Measurements from ENCODE around the gene TUSC2. TPM values are rescaled to one million over a fixed set of nuclear protein-coding genes. Genes with fewer than 3 reads are reported as not detected.

The TUSC2 gene
- total and polyA plus RNA-seq, 9 of the 15 experiments (the other 6 are each of a cell fraction or from before 2014, with no cell fraction given): 2.8 to 67.5 (median 25.8) TPM

DNA sequence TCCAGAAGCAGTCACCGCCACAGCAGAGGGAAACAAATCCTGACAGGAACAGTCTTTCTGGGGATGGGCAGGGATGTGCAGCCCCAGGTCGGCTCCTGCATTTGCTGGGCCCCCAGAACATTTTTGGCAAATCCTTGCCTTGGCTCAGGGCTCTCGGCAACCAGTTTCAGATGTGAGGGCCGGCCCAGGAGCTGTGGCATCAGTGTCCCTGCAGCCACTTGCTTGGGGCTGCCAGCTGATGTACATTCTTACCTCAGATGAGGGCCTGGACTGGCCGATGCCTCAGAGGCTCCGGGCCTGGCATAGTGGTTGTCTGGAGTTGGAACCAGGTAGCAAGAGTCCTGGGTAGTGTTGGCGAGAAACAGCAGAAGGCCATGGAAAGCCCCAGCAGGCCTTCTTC lies 26.8 kb upstream of the TUSC2 start:
- BruUV-seq (replicated peaks): no TSS peak
- peaks cover 6% of the 10 kb centered on the region for H3K9me1 ChIP-seq (ENCODE audit: control insufficient read depth, insufficient read depth, low read length)
- no peak overlapping the region for H3K4me2 ChIP-seq (ENCODE audit: insufficient read depth, low read length)
- peaks cover 59% of the 10 kb centered on the region for H3K79me2 ChIP-seq (ENCODE audit: control insufficient read depth, insufficient read depth, low read length)
- ATAC-seq (no peak), FAIRE-seq (no peak), DNase-seq (ENCODE audit: extremely low read depth in 1 of 4, low spot score in 3 of 4) (no peak)
- TF ChIP-seq IFI16 (CRISPR knock-in tag; IDR thresholded peaks at IDR 0.05) (no peak), RBFOX2 (IDR thresholded peaks at IDR 0.05; ENCODE audit: low read depth, low read length) (peak; percentile 27; the same call in 1 of the 2 replicates)
- ChIA-PET CTCF (ENCODE audit: low intra/inter-chr PET ratio) (no interaction called here), POLR2A (interaction anchor here (0.8 to 1.8 kb wide), 3 partner anchors 11 to 30 kb away, joined by 3 to 5 read pairs (median 3); no protein-coding TSS in a partner anchor)
- in situ Hi-C loops (cut with MboI) (no loop called here), intact Hi-C loops (cut with micrococcal nuclease) (loop anchor here (5.0 kb wide), 1 partner anchor 257 kb away; the partner anchor contains the start of gene CISH)
- peaks cover 31% of the 10 kb centered on the region; the same call in 1 of the 2 replicates for H4K20me1 ChIP-seq (replicated peaks; ENCODE audit: control insufficient read depth, insufficient read depth, low read length)
- no peak overlapping the region for H2AFZ ChIP-seq (ENCODE audit: low read depth, low read length)
- 91% methylated on average over 6 of the region's 7 CpGs for WGBS (ENCODE audit: insufficient coverage, low coverage, missing lambda C conversion rate)
- H3K9ac ChIP-seq (ENCODE audit: insufficient read depth in 1 of 2, low read depth in 2 of 2, low read length in 2 of 2): peak overlapping the region in 1 of 2 experiments; percentile 13; a peak in 1 of 4 replicates
- peaks cover 45% of the 10 kb centered on the region; the same call in 2 of the 3 replicates for H3K36me3 ChIP-seq (ENCODE audit: control insufficient read depth, insufficient read depth, low read length)
- no peaks in the 10 kb centered on the region for H3K27me3 ChIP-seq (ENCODE audit: control insufficient read depth in 2 of 2, insufficient read depth in 2 of 2, low read length in 2 of 2)
- peaks cover 31 to 56% of the 10 kb centered on the region in 2 experiments; a peak in 4 of 5 replicates for H3K4me1 ChIP-seq (replicated peaks in 1 of 2; ENCODE audit: control insufficient read depth in 2 of 2, insufficient read depth in 2 of 2, low read length in 2 of 2)
- H3K4me3 ChIP-seq: no peak overlapping the region
- no peak overlapping the region for H3K27ac ChIP-seq (ENCODE audit: extremely low read depth, low read depth, low read length)
- no peaks in the 10 kb centered on the region for H3K9me3 ChIP-seq (replicated peaks; ENCODE audit: control insufficient read depth, insufficient read depth, low read depth, low read length)

DNA sequence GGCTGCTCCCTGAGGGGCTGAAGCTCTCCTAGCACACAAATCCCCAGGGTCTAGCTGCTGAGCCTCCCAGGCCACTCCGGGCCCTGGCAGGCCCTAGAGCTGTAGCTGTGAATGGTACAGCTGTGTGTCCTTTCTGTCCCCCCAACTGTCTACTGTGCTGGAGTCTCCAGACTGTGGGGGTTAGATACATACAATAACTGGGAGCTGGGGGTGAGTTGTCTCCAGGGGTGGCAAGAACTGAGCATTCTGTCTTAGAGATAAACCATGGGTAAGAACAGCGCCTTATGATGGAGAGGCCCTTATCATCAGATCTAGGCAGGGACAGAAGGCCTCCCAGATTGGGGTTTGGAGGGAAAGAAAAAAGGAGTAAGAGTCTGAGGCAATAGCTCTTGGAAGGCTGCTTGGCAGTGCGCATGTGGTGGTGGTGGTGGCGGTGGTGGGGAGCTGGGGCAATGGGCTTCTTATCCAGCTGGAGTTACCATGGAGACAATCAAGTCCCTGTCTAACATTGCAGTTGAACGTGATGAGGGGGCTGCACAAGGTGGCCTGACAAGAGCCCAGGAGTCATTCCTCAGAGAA lies 26.3 kb upstream of the TUSC2 start:
- no peak for DNase-seq (ENCODE audit: extremely low read depth in 1 of 4, low spot score in 3 of 4)
- no peak overlapping the region for H2AFZ ChIP-seq (ENCODE audit: low read depth, low read length)
- WGBS (ENCODE audit: insufficient coverage, low coverage, missing lambda C conversion rate): 33% methylated on average over 5 of the region's 5 CpGs
- peaks cover 6% of the 10 kb centered on the region for H3K9me1 ChIP-seq (ENCODE audit: control insufficient read depth, insufficient read depth, low read length)
- ATAC-seq: no peak
- no peak overlapping the region for H3K4me2 ChIP-seq (ENCODE audit: insufficient read depth, low read length)
- intact Hi-C loops (cut with micrococcal nuclease): no loop called here
- no peak overlapping the region for H3K27ac ChIP-seq (ENCODE audit: extremely low read depth, low read depth, low read length)
- in situ Hi-C loops (cut with MboI): no loop called here
- no peaks in the 10 kb centered on the region for H3K27me3 ChIP-seq (ENCODE audit: control insufficient read depth in 2 of 2, insufficient read depth in 2 of 2, low read length in 2 of 2)
- H3K36me3 ChIP-seq (ENCODE audit: control insufficient read depth, insufficient read depth, low read length): peaks cover 46% of the 10 kb centered on the region; the same call in 2 of the 3 replicates
- no peaks in the 10 kb centered on the region for H3K9me3 ChIP-seq (replicated peaks; ENCODE audit: control insufficient read depth, insufficient read depth, low read depth, low read length)
- no peak for TF ChIP-seq NR2C1 (IDR thresholded peaks at IDR 0.05)
- TF ChIP-seq NR2C1 (tag; IDR thresholded peaks at IDR 0.05): no peak
- peak; percentile 9; the same call in 1 of the 2 replicates for TF ChIP-seq TEAD4 (IDR thresholded peaks at IDR 0.05; ENCODE audit: low read length)
- no peak for TF ChIP-seq TEAD4 (CRISPR knock-in tag; IDR thresholded peaks at IDR 0.05; ENCODE audit: borderline replicate concordance)
- peak; percentile 61 for TF ChIP-seq RFX1 (IDR thresholded peaks at IDR 0.05)
- TF ChIP-seq EP400 (IDR thresholded peaks at IDR 0.05): no peak
- TF ChIP-seq RCOR1 (IDR thresholded peaks at IDR 0.05; ENCODE audit: borderline replicate concordance in 1 of 2, low read depth in 2 of 2, low read length in 2 of 2): peak in 1 of 2 experiments; percentile 72; a peak in 2 of 4 replicates
- peak; percentile 60 to 65; a peak in 2 of 4 replicates for TF ChIP-seq NRF1 (conservative IDR thresholded peaks at IDR 0.05 in 1 of 2, IDR thresholded peaks at IDR 0.05 in 1 of 2)
- TF ChIP-seq ARID1B (IDR thresholded peaks at IDR 0.05): peak; percentile 54
- TF ChIP-seq RBM17 (IDR thresholded peaks at IDR 0.05; ENCODE audit: borderline replicate concordance, low read depth, low read length): no peak
- TF ChIP-seq TCF3 (CRISPR knock-in tag; IDR thresholded peaks at IDR 0.05): 0 out of 2 replicates have a peak, but pooled peaks have one; percentile 13
- TF ChIP-seq GATA2 (CRISPR knock-in tag; IDR thresholded peaks at IDR 0.05): peak; percentile 51; the same call in 1 of the 2 replicates
- H3K79me2 ChIP-seq (ENCODE audit: control insufficient read depth, insufficient read depth, low read length): peaks cover 64% of the 10 kb centered on the region
- BruUV-seq (replicated peaks): no TSS peak
- ChIA-PET CTCF (ENCODE audit: low intra/inter-chr PET ratio) (no interaction called here), POLR2A (interaction anchor here (0.8 to 1.8 kb wide), 7 partner anchors 10 to 74 kb away, joined by 3 to 5 read pairs (median 4); no protein-coding TSS in a partner anchor)
- peaks cover 31% of the 10 kb centered on the region; the same call in 1 of the 2 replicates for H4K20me1 ChIP-seq (replicated peaks; ENCODE audit: control insufficient read depth, insufficient read depth, low read length)
- H3K4me3 ChIP-seq: no peak overlapping the region
- H3K4me1 ChIP-seq (replicated peaks in 1 of 2; ENCODE audit: control insufficient read depth in 2 of 2, insufficient read depth in 2 of 2, low read length in 2 of 2): peaks cover 30 to 59% of the 10 kb centered on the region in 2 experiments; a peak in 4 of 5 replicates
- no peak for FAIRE-seq
- H3K9ac ChIP-seq (ENCODE audit: insufficient read depth in 1 of 2, low read depth in 2 of 2, low read length in 2 of 2): no peak overlapping the region
